Cardiac atrium fibroblast (primary cell): Measurements from ENCODE around the gene RFTN2. TPM values are rescaled to one million over a fixed set of nuclear protein-coding genes. Genes with fewer than 3 reads are reported as not detected.

ENCODE experiments used
- total RNA-seq: library from RNA; depleted of rRNA; stranded (reverse); fragments of >200 nt; gene quantifications from 2 replicates; pipeline ENCODE4 v1.2.3, GENCODE V29; 2015

RFTN2 gene, protein sequence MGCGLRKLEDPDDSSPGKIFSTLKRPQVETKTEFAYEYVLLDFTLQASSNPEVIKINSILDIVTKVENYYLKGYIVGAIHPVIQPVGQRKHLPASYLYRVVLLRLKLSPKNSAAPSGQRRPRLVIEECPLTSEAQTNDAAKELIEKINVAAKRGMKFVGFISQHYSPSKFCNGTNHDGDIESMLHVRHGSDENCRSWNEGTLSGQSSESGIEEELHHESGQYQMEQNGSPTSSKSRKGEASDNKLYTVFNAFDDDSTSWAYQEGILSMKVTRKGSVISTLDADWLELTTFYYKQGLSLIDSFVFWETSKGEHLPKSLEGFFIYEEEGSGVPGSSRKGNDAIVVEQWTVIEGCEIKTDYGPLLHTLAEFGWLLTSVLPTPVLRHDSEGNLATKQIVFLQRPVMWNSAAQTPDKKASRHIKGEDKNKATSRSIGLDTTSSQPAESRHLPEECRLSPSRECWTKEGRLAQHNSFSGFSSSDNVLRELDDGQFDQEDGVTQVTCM
- total RNA-seq: 0.72 and 5.0 TPM in 2 replicates

DNA sequence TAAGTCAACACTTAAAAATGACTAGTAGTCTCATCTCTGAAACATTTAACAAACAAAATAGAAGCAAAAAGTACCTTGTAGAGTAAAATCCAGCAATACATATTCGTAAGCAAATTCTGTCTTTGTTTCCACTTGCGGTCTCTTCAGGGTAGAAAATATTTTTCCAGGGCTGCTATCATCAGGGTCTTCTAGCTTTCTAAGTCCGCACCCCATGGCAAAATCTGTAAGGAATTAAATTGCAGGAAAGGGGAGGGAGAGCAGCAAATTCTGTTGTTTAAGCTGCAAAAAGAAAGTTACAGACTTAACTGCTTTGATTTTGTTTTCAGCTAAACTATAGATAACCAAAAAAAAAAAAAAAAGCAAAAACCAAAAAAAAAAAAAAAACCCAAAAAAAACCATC lies at the start of gene RFTN2:
Gene RFTN2, minus strand, starts transcription at position 342 of the 400 bp plus-strand sequence. Its CDS starts 129 bp downstream, at position 213.

DNA sequence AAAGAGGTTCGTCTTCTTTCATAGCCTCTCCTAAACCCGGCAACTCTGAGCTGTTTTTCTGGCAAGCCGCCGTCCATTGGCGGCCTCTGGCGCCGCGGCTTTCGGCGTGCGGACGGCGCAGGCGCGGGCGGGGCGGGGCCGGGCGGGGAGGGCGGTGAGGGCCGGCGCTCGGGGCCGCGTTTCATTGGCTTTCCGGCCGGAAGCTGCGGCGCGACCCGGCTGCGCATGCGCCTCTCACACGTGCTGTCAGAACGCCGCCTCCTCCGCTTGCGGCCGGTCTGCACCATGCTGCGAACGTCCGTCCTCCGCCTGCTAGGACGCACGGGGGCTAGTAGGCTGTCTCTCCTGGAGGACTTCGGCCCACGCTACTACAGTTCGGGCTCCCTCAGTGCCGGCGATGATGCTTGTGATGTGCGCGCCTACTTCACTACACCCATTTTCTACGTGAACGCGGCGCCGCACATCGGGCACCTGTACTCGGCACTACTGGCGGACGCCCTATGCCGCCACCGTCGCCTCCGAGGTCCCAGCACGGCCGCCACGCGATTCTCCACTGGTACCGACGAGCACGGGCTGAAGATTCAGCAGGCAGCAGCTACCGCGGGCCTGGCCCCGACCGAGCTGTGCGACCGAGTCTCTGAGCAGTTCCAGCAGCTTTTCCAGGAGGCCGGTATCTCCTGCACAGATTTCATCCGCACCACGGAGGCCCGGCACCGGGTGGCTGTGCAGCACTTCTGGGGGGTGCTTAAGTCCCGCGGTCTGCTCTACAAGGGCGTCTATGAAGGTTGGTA lies 29.9 kb upstream of the RFTN2 start, which contains the start of gene MARS2:
Gene MARS2, plus strand, starts transcription at position 249 of the 791 bp plus-strand sequence. Its CDS starts 37 bp downstream, at position 286.

Other genes starting within 250 kb of the RFTN2 start
- 143 and 159 TPM in 2 replicates for gene SF3B1, start 240.6 kb downstream of the RFTN2 start, total RNA-seq
- 29.6 and 42.1 TPM in 2 replicates for gene COQ10B, start 222.0 kb downstream of the RFTN2 start, total RNA-seq
- gene HSPD1, start 175.7 kb downstream of the RFTN2 start, total RNA-seq: 132 and 142 TPM in 2 replicates
- 48.7 and 102 TPM in 2 replicates for gene HSPE1, start 175.2 kb downstream of the RFTN2 start, total RNA-seq
- gene MOB4, start 159.5 kb downstream of the RFTN2 start, total RNA-seq: 26.1 and 31.1 TPM in 2 replicates
- gene MARS2, start 29.8 kb upstream of the RFTN2 start, total RNA-seq: 2.5 and 4.5 TPM in 2 replicates
- not detected in 2 replicates for gene BOLL, start 109.7 kb upstream of the RFTN2 start, total RNA-seq
- gene PLCL1, start 129.0 kb upstream of the RFTN2 start, total RNA-seq: 9.2 and 21.2 TPM in 2 replicates